Mammary epithelial cell (primary cell): Measurements from ENCODE around the gene PARD3B.

Source experiments
- EZH2 ChIP-seq: IDR thresholded peaks from 2 replicates; pipeline ENCODE4 v1.6.1; 2012; ENCODE audit warnings: low read length, inconsistent platforms, borderline replicate concordance
- TF ChIP-seq, protein P1 (sequence below), 2 donors: IDR thresholded peaks in 1 of 2; conservative IDR thresholded peaks in 1 of 2; 2 replicates each; pipeline ENCODE4 v1.5.1; 2011 to 2012; ENCODE audit warnings: inconsistent platforms in 2 of 2, low read length in 2 of 2, mild to moderate bottlenecking in 2 of 2, control low read depth in 1 of 2, low read depth in 1 of 2; ENCODE audit not compliant: insufficient read depth in 1 of 2; ENCODE audit errors: extremely low read depth in 1 of 2

- TF ChIP-seq, protein P1, sequence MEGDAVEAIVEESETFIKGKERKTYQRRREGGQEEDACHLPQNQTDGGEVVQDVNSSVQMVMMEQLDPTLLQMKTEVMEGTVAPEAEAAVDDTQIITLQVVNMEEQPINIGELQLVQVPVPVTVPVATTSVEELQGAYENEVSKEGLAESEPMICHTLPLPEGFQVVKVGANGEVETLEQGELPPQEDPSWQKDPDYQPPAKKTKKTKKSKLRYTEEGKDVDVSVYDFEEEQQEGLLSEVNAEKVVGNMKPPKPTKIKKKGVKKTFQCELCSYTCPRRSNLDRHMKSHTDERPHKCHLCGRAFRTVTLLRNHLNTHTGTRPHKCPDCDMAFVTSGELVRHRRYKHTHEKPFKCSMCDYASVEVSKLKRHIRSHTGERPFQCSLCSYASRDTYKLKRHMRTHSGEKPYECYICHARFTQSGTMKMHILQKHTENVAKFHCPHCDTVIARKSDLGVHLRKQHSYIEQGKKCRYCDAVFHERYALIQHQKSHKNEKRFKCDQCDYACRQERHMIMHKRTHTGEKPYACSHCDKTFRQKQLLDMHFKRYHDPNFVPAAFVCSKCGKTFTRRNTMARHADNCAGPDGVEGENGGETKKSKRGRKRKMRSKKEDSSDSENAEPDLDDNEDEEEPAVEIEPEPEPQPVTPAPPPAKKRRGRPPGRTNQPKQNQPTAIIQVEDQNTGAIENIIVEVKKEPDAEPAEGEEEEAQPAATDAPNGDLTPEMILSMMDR (conservative IDR thresholded peaks at IDR 0.05 in 1 of 2, IDR thresholded peaks at IDR 0.05 in 1 of 2; ENCODE audit: extremely low read depth in 1 of 2, insufficient read depth in 1 of 2, low read depth in 1 of 2, low read length in 2 of 2) = no peak
- TF ChIP-seq EZH2 = no peak
These were observed 439.2 kb downstream of the PARD3B start for GRCh38 chr2:204984518-204984917.
